Omental fat pad (tissue), 4 donors: ENCODE measurements around the gene POU4F1. TPM values are rescaled to one million over a fixed set of nuclear protein-coding genes. Genes with fewer than 3 reads are reported as not detected.
A peak's percentile ranks its signal among the peaks of the same experiment; 100 is the strongest.
"Not testable (repeated sequence)": the region's sequence is repeated elsewhere in the genome, so short reads cannot be mapped to it uniquely, and the experiment has no call there.

Experiments
- ATAC-seq: fragments of 150-250 bp; one replicate; pipeline ENCODE4 v1.9.1; 2016; ENCODE audit warnings: mild to moderate bottlenecking, moderate library complexity; ENCODE audit not compliant: low FRiP score
- DNase-seq: peaks from one replicate; pipeline ENCODE4 v3.0.0-alpha.2; 2019; ENCODE audit warnings: low spot score
- total RNA-seq, 4 donors: library from RNA; depleted of rRNA; stranded (reverse); fragments of >200 nt; gene quantifications; one replicate each; pipeline ENCODE4 v1.1.0, GENCODE V29; 2016
- TF ChIP-seq, protein P1 (sequence below), 3 donors: fragments of 450-650 bp; IDR thresholded peaks; one replicate each; pipeline ENCODE4 v1.5.1; 2016 to 2017; ENCODE audit warnings: antibody characterized with exemption in 3 of 3, mild to moderate bottlenecking in 3 of 3, moderate library complexity in 2 of 3

Gene POU4F1, protein sequence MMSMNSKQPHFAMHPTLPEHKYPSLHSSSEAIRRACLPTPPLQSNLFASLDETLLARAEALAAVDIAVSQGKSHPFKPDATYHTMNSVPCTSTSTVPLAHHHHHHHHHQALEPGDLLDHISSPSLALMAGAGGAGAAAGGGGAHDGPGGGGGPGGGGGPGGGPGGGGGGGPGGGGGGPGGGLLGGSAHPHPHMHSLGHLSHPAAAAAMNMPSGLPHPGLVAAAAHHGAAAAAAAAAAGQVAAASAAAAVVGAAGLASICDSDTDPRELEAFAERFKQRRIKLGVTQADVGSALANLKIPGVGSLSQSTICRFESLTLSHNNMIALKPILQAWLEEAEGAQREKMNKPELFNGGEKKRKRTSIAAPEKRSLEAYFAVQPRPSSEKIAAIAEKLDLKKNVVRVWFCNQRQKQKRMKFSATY
- not detected for total RNA-seq

DNA sequence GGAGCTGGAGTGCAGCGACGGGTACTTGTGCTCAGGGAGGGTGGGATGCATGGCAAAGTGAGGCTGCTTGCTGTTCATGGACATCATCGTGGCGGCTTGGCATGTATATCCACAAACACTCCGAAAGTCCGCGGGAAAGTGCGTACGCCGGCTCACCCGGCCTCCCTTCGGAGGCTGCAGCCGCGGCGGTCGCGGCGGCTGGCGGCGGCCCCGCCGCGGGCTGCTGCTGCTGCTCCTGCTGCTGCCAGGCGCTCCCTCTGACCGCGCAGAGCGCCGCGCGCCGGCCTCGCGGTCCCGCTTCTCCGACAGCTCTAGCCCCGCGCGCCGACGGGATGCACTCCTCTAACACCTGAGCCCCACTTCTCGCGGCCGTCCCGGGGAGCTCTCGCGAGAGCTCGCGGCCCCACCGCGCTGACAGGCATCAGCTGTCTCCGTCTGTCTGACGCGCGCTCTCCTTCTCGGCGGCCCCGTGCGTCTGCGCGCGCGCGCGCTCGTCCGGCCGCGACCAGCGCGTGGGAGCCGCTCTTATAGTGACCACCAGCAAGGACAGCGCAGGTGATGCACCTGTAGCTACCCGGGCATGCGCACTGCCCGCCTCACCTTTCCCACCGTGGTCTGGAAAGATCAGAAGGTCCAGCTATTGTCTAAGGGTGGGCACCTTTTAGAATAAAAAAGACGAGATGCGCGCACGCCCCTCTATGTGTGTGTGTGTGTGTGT lies at the start of gene POU4F1:
TSS of gene POU4F1 (minus strand) at position 313 of the 718 bp plus-strand sequence. CDS start at position 87, 226 bp downstream.
- ATAC-seq = peak; percentile 15
- DNase-seq = no peak
- TF ChIP-seq, protein P1, sequence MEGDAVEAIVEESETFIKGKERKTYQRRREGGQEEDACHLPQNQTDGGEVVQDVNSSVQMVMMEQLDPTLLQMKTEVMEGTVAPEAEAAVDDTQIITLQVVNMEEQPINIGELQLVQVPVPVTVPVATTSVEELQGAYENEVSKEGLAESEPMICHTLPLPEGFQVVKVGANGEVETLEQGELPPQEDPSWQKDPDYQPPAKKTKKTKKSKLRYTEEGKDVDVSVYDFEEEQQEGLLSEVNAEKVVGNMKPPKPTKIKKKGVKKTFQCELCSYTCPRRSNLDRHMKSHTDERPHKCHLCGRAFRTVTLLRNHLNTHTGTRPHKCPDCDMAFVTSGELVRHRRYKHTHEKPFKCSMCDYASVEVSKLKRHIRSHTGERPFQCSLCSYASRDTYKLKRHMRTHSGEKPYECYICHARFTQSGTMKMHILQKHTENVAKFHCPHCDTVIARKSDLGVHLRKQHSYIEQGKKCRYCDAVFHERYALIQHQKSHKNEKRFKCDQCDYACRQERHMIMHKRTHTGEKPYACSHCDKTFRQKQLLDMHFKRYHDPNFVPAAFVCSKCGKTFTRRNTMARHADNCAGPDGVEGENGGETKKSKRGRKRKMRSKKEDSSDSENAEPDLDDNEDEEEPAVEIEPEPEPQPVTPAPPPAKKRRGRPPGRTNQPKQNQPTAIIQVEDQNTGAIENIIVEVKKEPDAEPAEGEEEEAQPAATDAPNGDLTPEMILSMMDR (IDR thresholded peaks at IDR 0.05) = no peak

DNA sequence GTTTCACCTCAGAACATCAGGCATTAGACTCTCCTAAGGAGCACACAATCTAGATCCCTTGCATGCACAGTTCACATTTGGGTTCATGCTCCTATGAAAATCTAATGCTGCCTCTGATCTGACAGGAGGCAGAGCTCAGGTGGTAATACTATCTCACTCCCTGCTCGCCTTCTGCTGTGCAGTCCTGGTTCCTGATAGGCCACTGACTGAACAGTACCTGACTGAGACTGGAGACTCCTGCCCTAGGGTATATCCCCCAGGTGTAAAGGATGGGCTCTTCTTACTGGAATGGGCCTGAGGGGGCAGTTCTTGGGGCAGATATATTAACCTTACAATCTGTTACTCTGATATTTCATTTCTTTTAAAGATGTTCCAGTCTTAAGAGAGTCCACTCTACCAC lies 49.3 kb upstream of the POU4F1 start:
- TF ChIP-seq, protein P1 (IDR thresholded peaks at IDR 0.05) = no peak

DNA sequence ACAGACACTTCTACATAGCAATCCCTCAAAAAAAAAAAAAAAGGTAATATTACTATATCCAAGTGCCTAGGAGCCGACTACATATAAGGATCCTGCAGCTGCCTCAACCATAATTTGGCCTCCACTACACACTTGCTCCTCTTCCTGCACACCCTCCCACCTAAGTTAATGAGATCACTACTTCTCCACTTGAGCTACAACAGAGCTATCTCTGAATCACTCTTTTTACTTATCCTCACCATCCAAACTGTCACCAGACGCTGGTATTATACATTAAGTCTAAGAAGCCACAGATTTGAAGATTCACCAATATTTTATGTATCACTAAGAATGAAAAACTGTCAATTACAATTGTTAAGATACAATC lies 47.3 kb upstream of the POU4F1 start:
- TF ChIP-seq, protein P1 (IDR thresholded peaks at IDR 0.05) = no peak
- no peak for ATAC-seq
- no peak for DNase-seq

More for the DNA sequence above, 49.3 kb upstream of the POU4F1 start:
- ATAC-seq (no peak), DNase-seq (no peak)

DNA sequence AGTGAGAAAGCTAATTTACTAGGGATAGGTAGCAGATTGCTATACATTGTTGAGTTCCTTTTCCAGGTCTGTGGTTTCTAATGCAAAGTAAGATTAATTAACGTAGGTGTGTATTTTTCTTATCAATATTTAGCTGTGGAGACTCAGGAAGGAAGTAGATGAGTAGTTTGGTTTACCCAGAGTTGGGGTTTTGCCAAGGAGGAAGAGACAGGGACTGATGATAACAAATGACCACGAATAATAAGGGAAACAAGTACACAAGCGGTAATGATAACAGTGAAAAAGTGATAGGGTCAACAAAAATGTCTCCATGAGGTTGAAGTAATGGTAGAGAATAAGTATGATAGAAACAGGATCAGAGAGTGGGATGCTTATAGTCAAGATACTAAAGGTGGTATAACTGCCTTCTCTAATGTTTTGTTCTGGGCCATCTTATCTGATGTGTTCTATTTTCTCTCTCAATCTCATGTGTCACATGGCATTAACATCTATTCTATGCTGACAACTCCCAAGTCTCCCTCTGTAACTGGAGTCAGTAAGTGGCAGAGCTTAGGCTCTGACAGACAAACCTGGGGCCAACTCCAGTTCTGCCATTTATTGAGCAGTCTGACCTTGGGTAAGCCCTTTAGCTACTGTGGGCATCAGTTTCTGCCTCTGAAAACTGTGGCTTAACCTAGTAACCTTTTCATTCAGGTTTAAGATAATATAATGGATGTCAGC lies 46.8 kb upstream of the POU4F1 start:
- DNase-seq (no peak), ATAC-seq (no peak)
- TF ChIP-seq, protein P1 (IDR thresholded peaks at IDR 0.05) = no peak

DNA sequence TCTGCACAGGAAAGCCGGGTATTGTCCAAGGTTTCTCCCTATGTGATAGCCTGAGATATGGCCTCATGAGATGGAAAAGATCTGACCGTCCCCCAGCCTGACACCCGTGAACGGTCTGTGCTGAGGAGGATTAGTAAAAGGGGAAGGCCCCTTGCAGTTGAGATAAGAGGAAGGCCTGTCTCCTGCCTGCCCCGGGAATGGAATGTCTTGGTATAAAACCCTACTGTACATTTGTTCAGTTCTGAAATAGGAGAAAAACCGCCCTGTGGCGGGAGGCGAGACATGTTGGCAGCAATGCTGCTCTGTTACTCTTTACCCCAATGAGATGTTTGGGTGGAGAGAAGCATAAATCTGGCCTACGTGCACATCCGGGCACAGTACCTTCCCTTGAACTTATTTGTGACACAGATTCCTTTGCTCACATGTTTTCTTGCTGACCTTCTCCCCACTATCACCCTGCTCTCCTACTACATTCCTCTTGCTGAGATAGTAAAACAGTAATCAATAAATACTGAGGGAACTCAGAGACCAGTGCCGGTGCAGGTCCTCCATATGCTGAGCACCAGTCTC lies 43.8 kb upstream of the POU4F1 start:
- not testable (repeated sequence) for ATAC-seq, DNase-seq

DNA sequence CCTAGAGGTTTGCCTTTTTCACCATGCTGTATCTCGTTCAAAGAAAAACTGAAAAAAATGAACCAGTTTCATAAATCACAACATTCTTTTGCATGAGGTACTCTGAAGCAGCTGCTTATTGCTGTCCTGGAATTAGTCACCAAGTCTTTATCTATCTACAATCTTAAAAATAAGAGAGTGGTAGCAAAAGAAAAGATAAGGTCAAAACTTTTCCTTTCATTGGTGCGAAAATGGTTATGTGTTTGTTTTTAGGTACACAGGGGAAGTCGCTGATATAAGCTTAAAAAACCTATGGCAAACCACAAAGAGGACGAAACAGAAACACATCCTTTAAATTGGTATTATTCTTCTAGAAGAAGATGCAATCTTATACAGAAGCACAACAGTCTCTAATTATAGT lies 34.9 kb upstream of the POU4F1 start:
- ATAC-seq (no peak), DNase-seq (no peak)
- TF ChIP-seq, protein P1 (IDR thresholded peaks at IDR 0.05) = no peak

DNA sequence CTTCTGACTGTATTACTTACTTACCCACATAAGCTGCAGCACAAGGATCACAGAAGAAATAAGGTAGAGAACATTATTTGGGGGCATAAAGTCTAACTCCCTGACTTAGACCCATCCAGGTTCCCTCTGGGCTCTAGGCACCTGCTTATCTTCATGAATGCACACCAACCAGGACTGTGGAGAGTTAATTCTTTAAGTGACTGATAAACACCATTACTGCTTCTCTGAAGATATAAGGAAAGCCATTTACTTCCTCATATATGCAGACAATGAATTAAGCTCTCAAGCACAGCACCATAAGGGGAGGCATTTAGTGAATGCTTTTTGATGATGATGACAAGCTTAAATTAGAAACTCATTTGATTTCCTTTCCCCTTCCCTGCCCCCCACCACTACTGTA lies 33.1 kb upstream of the POU4F1 start:
- DNase-seq (no peak), ATAC-seq (no peak)
- TF ChIP-seq, protein P1 (IDR thresholded peaks at IDR 0.05) = no peak
